ENCODE measurements around the gene TACC2.

The TACC2 gene

GRCh38 chr10:121952226-121952625, 36.7 kb upstream of the TACC2 start:
- no peak overlapping the region for H3K27ac ChIP-seq (ENCODE audit: low read depth, low read length)
- H3K27me3 ChIP-seq (ENCODE audit: low read length), result no peaks in the 10 kb centered on the region
- no peaks in the 10 kb centered on the region for H3F3A ChIP-seq (ENCODE audit: insufficient read depth)
- no peak overlapping the region for H2AFZ ChIP-seq (ENCODE audit: low read depth, low read length, severe bottlenecking)
- TF ChIP-seq CTCF (IDR thresholded peaks at IDR 0.05; ENCODE audit: insufficient read depth, low read length, poor library complexity, severe bottlenecking) (no peak), EZH2phosphoT487 (conservative IDR thresholded peaks at IDR 0.05; ENCODE audit: low read length) (no peak)
- no peaks in the 10 kb centered on the region for H3K9me2 ChIP-seq (replicated peaks; ENCODE audit: insufficient read depth, low read length)
- H3K36me3 ChIP-seq (ENCODE audit: low read length), result no peaks in the 10 kb centered on the region
- H3K4me2 ChIP-seq (ENCODE audit: low read depth, low read length, poor library complexity, severe bottlenecking), result no peak overlapping the region
- H4K20me1 ChIP-seq (ENCODE audit: low read depth, low read length), result no peaks in the 10 kb centered on the region
- H3K9me3 ChIP-seq (ENCODE audit: insufficient read depth, low read length), result no peaks in the 10 kb centered on the region
- no peaks in the 10 kb centered on the region for H3K79me2 ChIP-seq (ENCODE audit: insufficient read depth, low read length)
- no peak overlapping the region for H3K9ac ChIP-seq (ENCODE audit: low read length)
- no peak overlapping the region for H3K4me3 ChIP-seq (ENCODE audit: insufficient read depth, low read length, poor library complexity, severe bottlenecking)

- H3K9ac ChIP-seq (ENCODE audit: low read length), result no peak overlapping the region
- H3K79me2 ChIP-seq (ENCODE audit: insufficient read depth, low read length), result no peaks in the 10 kb centered on the region
- no peaks in the 10 kb centered on the region for H3K9me3 ChIP-seq (ENCODE audit: insufficient read depth, low read length)
- no peak overlapping the region for H3K4me3 ChIP-seq (ENCODE audit: insufficient read depth, low read length, poor library complexity, severe bottlenecking)
- TF ChIP-seq CTCF (IDR thresholded peaks at IDR 0.05; ENCODE audit: insufficient read depth, low read length, poor library complexity, severe bottlenecking) (no peak), EZH2phosphoT487 (conservative IDR thresholded peaks at IDR 0.05; ENCODE audit: low read length) (no peak)
- no peaks in the 10 kb centered on the region for H3F3A ChIP-seq (ENCODE audit: insufficient read depth)
- no peaks in the 10 kb centered on the region for H3K9me2 ChIP-seq (replicated peaks; ENCODE audit: insufficient read depth, low read length)
- H3K36me3 ChIP-seq (ENCODE audit: low read length), result peaks cover 11% of the 10 kb centered on the region
- H3K27me3 ChIP-seq (ENCODE audit: low read length), result no peaks in the 10 kb centered on the region
- no peak overlapping the region for H2AFZ ChIP-seq (ENCODE audit: low read depth, low read length, severe bottlenecking)
- H4K20me1 ChIP-seq (ENCODE audit: low read depth, low read length), result no peaks in the 10 kb centered on the region
- no peak overlapping the region for H3K4me2 ChIP-seq (ENCODE audit: low read depth, low read length, poor library complexity, severe bottlenecking)
- no peak overlapping the region for H3K27ac ChIP-seq (ENCODE audit: low read depth, low read length)
Observed at GRCh38 chr10:121956111-121957061, 32.6 kb upstream of the TACC2 start.

- H3K79me2 ChIP-seq (ENCODE audit: insufficient read depth, low read length), result no peaks in the 10 kb centered on the region
- H3K9ac ChIP-seq (ENCODE audit: low read length), result no peak overlapping the region
- H3K27me3 ChIP-seq (ENCODE audit: low read length), result no peaks in the 10 kb centered on the region
- H3K9me3 ChIP-seq (ENCODE audit: insufficient read depth, low read length), result no peaks in the 10 kb centered on the region
- H3K36me3 ChIP-seq (ENCODE audit: low read length), result peaks cover 13% of the 10 kb centered on the region
- H3K9me2 ChIP-seq (replicated peaks; ENCODE audit: insufficient read depth, low read length), result no peaks in the 10 kb centered on the region
- no peaks in the 10 kb centered on the region for H3F3A ChIP-seq (ENCODE audit: insufficient read depth)
- H3K4me3 ChIP-seq (ENCODE audit: insufficient read depth, low read length, poor library complexity, severe bottlenecking), result no peak overlapping the region
- TF ChIP-seq CTCF (IDR thresholded peaks at IDR 0.05; ENCODE audit: insufficient read depth, low read length, poor library complexity, severe bottlenecking) (no peak), EZH2phosphoT487 (conservative IDR thresholded peaks at IDR 0.05; ENCODE audit: low read length) (no peak)
- H2AFZ ChIP-seq (ENCODE audit: low read depth, low read length, severe bottlenecking), result no peak overlapping the region
- H4K20me1 ChIP-seq (ENCODE audit: low read depth, low read length), result no peaks in the 10 kb centered on the region
- no peak overlapping the region for H3K4me2 ChIP-seq (ENCODE audit: low read depth, low read length, poor library complexity, severe bottlenecking)
- no peak overlapping the region for H3K27ac ChIP-seq (ENCODE audit: low read depth, low read length)
Observed at GRCh38 chr10:121959671-121960070, 29.3 kb upstream of the TACC2 start.
